Measurements from ENCODE around the gene C13orf42. TPM values are rescaled to one million over a fixed set of nuclear protein-coding genes. Genes with fewer than 3 reads are reported as not detected.

The C13orf42 gene
- total and polyA plus RNA-seq, 2 experiments from 2014 or later = 9.4 to 96.5 TPM

DNA sequence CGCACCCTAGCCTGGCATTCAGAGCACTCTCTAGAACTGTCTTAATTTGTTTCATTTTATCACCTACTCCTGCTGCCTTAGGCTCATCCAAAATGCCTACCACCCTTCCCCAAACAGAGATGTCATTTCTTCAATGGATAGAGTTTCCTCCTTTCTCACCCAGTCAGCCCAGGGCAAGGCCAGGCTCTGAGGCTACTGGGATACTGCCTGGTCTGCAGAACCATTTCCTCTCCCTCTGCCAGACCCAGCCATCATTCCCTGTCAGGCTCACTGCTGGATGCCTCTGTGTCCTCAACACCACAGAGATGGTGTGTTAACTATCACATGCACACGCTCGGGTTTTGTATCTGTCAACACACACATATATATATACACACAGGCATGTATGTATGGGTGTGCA, 47.2 kb downstream of the C13orf42 start:
- Mint-ChIP-seq H3K27me3 (ENCODE audit: insufficient read depth, low read depth, poor library complexity) (peaks cover 2% of the 10 kb centered on the region), H3K4me3 (no peak overlapping the region), H3K36me3 (ENCODE audit: low read depth) (no peaks in the 10 kb centered on the region), H3K9me3 (no peaks in the 10 kb centered on the region), H3K27ac (no peak overlapping the region), H3K4me1 (peaks cover 13% of the 10 kb centered on the region)
- no peaks in the 10 kb centered on the region for H3K79me2 ChIP-seq (replicated peaks; ENCODE audit: insufficient read depth)
- no peak overlapping the region for H3K27ac ChIP-seq (ENCODE audit: low read depth)
- no peaks in the 10 kb centered on the region for H3K36me3 ChIP-seq (ENCODE audit: insufficient read depth)
- no peaks in the 10 kb centered on the region for H3K27me3 ChIP-seq (ENCODE audit: insufficient read depth)
- H3K9me2 ChIP-seq (ENCODE audit: insufficient read depth) = no peaks in the 10 kb centered on the region
- H4K20me1 ChIP-seq (replicated peaks; ENCODE audit: insufficient read depth) = no peaks in the 10 kb centered on the region
- H3F3A ChIP-seq (replicated peaks; ENCODE audit: low read depth) = 0 out of 2 replicates have a peak, but pooled peaks cover 4% of the 10 kb centered on the region
- DNase-seq (ENCODE audit: low spot score) (no peak), ATAC-seq (no peak)
- H3K4me2 ChIP-seq = no peak overlapping the region
- peaks cover 13% of the 10 kb centered on the region for H3K4me1 ChIP-seq (ENCODE audit: insufficient read depth)
- no peak for TF ChIP-seq STAT1 (IDR thresholded peaks at IDR 0.05; ENCODE audit: unreplicated experiment)
- TF ChIP-seq NANOG (IDR thresholded peaks at IDR 0.05; ENCODE audit: borderline replicate concordance) = no peak
- TF ChIP-seq, protein P1, sequence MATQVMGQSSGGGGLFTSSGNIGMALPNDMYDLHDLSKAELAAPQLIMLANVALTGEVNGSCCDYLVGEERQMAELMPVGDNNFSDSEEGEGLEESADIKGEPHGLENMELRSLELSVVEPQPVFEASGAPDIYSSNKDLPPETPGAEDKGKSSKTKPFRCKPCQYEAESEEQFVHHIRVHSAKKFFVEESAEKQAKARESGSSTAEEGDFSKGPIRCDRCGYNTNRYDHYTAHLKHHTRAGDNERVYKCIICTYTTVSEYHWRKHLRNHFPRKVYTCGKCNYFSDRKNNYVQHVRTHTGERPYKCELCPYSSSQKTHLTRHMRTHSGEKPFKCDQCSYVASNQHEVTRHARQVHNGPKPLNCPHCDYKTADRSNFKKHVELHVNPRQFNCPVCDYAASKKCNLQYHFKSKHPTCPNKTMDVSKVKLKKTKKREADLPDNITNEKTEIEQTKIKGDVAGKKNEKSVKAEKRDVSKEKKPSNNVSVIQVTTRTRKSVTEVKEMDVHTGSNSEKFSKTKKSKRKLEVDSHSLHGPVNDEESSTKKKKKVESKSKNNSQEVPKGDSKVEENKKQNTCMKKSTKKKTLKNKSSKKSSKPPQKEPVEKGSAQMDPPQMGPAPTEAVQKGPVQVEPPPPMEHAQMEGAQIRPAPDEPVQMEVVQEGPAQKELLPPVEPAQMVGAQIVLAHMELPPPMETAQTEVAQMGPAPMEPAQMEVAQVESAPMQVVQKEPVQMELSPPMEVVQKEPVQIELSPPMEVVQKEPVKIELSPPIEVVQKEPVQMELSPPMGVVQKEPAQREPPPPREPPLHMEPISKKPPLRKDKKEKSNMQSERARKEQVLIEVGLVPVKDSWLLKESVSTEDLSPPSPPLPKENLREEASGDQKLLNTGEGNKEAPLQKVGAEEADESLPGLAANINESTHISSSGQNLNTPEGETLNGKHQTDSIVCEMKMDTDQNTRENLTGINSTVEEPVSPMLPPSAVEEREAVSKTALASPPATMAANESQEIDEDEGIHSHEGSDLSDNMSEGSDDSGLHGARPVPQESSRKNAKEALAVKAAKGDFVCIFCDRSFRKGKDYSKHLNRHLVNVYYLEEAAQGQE (IDR thresholded peaks at IDR 0.05; ENCODE audit: unreplicated experiment) = no peak
- TF ChIP-seq EZH2 (IDR thresholded peaks at IDR 0.05; ENCODE audit: low read depth, unreplicated experiment) = no peak
- no peak for TF ChIP-seq EZH2phosphoT487 (IDR thresholded peaks at IDR 0.05; ENCODE audit: unreplicated experiment)
- no peak for TF ChIP-seq ZNF331 (CRISPR knock-in tag; IDR thresholded peaks at IDR 0.05; ENCODE audit: low read depth)
- TF ChIP-seq POLR2AphosphoS5 (IDR thresholded peaks at IDR 0.05; ENCODE audit: low read depth) = no peak
- TF ChIP-seq, protein P2, sequence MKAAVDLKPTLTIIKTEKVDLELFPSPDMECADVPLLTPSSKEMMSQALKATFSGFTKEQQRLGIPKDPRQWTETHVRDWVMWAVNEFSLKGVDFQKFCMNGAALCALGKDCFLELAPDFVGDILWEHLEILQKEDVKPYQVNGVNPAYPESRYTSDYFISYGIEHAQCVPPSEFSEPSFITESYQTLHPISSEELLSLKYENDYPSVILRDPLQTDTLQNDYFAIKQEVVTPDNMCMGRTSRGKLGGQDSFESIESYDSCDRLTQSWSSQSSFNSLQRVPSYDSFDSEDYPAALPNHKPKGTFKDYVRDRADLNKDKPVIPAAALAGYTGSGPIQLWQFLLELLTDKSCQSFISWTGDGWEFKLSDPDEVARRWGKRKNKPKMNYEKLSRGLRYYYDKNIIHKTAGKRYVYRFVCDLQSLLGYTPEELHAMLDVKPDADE (IDR thresholded peaks at IDR 0.05) = no peak
- TF ChIP-seq, protein P3, sequence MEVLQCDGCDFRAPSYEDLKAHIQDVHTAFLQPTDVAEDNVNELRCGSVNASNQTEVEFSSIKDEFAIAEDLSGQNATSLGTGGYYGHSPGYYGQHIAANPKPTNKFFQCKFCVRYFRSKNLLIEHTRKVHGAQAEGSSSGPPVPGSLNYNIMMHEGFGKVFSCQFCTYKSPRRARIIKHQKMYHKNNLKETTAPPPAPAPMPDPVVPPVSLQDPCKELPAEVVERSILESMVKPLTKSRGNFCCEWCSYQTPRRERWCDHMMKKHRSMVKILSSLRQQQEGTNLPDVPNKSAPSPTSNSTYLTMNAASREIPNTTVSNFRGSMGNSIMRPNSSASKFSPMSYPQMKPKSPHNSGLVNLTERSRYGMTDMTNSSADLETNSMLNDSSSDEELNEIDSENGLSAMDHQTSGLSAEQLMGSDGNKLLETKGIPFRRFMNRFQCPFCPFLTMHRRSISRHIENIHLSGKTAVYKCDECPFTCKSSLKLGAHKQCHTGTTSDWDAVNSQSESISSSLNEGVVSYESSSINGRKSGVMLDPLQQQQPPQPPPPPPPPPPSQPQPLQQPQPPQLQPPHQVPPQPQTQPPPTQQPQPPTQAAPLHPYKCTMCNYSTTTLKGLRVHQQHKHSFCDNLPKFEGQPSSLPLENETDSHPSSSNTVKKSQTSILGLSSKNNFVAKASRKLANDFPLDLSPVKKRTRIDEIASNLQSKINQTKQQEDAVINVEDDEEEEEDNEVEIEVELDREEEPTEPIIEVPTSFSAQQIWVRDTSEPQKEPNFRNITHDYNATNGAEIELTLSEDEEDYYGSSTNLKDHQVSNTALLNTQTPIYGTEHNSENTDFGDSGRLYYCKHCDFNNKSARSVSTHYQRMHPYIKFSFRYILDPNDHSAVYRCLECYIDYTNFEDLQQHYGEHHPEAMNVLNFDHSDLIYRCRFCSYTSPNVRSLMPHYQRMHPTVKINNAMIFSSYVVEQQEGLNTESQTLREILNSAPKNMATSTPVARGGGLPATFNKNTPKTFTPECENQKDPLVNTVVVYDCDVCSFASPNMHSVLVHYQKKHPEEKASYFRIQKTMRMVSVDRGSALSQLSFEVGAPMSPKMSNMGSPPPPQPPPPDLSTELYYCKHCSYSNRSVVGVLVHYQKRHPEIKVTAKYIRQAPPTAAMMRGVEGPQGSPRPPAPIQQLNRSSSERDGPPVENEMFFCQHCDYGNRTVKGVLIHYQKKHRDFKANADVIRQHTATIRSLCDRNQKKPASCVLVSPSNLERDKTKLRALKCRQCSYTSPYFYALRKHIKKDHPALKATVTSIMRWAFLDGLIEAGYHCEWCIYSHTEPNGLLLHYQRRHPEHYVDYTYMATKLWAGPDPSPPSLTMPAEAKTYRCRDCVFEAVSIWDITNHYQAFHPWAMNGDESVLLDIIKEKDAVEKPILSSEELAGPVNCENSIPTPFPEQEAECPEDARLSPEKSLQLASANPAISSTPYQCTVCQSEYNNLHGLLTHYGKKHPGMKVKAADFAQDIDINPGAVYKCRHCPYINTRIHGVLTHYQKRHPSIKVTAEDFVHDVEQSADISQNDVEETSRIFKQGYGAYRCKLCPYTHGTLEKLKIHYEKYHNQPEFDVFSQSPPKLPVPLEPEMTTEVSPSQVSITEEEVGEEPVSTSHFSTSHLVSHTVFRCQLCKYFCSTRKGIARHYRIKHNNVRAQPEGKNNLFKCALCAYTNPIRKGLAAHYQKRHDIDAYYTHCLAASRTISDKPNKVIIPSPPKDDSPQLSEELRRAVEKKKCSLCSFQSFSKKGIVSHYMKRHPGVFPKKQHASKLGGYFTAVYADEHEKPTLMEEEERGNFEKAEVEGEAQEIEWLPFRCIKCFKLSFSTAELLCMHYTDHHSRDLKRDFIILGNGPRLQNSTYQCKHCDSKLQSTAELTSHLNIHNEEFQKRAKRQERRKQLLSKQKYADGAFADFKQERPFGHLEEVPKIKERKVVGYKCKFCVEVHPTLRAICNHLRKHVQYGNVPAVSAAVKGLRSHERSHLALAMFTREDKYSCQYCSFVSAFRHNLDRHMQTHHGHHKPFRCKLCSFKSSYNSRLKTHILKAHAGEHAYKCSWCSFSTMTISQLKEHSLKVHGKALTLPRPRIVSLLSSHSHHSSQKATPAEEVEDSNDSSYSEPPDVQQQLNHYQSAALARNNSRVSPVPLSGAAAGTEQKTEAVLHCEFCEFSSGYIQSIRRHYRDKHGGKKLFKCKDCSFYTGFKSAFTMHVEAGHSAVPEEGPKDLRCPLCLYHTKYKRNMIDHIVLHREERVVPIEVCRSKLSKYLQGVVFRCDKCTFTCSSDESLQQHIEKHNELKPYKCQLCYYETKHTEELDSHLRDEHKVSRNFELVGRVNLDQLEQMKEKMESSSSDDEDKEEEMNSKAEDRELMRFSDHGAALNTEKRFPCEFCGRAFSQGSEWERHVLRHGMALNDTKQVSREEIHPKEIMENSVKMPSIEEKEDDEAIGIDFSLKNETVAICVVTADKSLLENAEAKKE (CRISPR knock-in tag; IDR thresholded peaks at IDR 0.05) = no peak
- TF ChIP-seq, protein P4, sequence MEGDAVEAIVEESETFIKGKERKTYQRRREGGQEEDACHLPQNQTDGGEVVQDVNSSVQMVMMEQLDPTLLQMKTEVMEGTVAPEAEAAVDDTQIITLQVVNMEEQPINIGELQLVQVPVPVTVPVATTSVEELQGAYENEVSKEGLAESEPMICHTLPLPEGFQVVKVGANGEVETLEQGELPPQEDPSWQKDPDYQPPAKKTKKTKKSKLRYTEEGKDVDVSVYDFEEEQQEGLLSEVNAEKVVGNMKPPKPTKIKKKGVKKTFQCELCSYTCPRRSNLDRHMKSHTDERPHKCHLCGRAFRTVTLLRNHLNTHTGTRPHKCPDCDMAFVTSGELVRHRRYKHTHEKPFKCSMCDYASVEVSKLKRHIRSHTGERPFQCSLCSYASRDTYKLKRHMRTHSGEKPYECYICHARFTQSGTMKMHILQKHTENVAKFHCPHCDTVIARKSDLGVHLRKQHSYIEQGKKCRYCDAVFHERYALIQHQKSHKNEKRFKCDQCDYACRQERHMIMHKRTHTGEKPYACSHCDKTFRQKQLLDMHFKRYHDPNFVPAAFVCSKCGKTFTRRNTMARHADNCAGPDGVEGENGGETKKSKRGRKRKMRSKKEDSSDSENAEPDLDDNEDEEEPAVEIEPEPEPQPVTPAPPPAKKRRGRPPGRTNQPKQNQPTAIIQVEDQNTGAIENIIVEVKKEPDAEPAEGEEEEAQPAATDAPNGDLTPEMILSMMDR (conservative IDR thresholded peaks at IDR 0.05; ENCODE audit: low read depth in 2 of 2) = no peak
- no peak for TF ChIP-seq JUNB (IDR thresholded peaks at IDR 0.05; ENCODE audit: unreplicated experiment)
- no peak for TF ChIP-seq CREB1 (CRISPR knock-in tag; IDR thresholded peaks at IDR 0.05; ENCODE audit: low read depth)
- H3K4me3 ChIP-seq = no peak overlapping the region
- no peak overlapping the region for H2AFZ ChIP-seq

Data from GM23338 (cell line).